ENCODE measurements around the gene BCAP31.

Gene BCAP31

DNA sequence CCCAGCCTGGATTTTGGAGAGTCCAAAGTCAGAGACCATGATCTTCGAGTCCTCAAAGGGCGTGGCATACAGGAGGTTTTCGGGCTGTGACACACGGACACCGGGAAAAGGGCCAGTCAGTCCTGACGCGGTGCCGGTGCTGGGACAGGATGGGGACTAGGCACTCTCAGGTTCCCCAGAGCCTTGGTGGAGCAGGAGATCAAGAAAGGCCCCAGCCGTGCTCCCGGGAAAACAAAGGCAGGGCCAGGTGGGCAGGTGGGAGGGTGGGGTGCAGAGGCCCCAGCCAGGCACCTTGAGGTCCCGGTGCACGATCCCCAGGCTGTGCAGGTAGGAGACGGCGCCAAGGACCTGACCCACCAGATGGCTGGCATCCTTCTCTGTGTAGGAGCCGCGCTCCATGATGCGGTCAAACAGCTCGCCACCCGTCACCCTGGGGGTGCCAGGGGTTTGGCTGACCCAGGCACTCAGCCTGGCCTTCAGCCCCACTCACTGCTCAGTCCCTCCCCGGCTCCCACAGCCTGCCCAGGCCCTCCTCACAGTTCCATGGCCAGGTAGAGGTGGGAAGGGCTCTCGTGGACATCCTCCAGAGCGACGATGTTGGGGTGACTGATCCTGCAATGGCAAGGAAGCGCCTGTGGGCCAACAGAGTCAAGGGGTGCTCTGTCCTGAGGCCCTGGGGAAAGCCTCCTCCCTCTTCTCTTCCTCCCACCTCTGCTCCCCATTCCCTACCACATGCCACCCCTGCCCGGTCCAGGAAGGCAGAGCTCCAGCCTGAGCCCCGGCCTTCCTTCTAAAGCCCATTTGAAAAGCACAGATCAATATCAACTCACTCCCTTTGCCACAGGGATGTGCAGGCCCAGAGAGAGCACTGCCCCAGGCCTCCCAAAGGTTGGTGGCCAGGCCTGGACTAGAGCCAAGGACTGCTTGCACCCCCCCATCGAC lies 52.3 kb downstream of the BCAP31 start:
- no peak for DNase-seq

DNA sequence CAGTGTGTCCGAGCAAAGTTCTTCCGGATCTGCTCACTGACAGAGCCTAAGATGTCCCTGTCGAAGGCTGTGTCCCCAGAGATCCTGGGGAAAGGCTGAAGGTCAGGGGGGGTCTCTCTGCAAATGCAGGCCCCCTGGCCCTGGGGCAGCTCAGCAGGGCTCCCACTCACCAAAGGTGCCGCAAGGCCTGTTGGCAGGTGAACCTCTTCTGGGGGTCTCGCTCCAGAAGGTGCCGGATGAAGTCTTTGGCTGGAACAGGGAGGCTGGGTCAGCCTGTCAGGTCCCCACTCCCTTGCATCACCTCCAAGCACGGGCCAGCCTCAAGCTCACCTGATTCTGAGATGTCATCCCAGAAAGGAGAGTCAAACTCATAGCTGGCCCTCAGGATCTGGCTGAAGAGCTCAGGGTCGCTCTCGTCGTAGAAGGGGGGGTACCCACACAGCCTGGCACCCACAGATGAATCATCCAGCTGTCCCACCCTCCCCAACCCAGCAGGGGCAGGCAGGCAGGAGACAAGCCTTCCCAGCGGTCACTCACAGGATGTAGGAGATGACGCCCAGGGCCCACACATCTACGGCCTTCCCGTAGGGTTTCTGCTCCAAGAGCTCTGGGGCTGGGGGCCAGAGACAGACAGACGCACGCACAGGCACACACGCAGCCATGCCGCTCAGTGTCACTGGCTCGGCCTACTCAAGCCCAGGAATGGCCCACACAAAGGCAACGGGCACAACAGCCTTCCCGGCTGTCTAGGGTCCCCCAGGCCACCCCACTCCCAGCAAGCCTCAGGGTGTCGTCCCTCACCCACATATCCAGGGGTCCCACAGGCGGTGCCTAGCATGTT lies 53.2 kb downstream of the BCAP31 start:
- DNase-seq: no peak

- no peak for DNase-seq
These were observed 54.1 kb downstream of the BCAP31 start for GRCh38 chrX:153669901-153670731.

DNA sequence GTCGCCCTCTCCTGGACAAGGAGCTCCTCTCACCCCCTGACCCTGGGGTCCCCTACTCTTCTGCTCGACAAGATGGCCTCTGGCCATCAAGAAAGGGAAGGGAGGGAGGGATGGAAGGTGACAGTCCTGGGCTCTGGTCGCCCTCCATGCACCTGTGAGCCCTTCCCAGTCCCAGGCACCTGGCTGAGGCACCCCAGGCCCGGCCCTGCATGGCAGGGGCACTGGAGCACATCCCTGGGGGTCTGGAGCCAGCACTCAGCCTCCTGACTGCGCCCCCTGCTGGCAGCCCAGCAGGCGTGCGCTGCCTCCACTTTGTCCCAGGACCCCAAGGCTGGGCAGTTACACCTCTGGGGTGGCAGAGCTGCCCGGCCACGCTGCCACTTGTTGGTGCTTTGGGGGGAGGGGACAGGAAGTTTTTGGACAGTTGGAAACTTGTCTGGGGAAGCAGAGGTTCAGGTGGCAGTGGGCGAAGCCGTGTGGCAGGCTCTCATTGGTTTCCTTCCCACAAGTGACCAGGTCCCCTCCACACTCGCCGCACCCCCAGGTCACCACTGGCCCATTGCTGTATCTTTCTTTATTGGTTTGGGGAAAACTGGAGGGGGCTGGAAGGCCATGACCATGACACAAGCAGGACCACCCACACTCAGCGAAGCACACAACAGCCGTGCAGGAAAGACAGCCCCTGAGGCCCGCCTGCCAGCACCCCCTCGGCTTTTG lies 54.9 kb downstream of the BCAP31 start:
- peak; percentile 30 for DNase-seq

- no peak for DNase-seq
These were observed 55.6 kb downstream of the BCAP31 start for GRCh38 chrX:153668423-153669173.

DNA sequence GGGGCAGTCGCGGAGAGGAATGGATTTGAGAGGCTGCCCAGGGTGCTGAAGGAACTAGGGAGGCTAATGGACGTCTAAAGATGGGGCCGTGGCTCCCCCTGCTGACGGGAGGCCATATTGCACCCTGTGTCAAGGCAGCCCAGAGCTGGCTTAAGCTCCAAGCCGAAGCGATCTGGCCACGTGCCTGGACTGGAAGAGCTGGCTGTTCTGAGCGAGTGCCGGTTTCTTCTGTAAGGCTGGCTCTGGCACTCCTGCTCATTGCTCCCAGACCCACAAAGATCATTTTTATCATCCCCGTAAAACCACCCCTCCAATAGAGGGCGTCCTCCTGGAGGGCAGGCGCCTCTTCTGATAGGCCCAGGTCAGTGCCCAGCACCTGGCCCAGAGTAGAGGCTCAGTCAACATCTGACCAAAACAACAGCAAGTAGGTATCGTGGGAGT lies 56.2 kb downstream of the BCAP31 start:
- peak; percentile 76 for DNase-seq

DNA sequence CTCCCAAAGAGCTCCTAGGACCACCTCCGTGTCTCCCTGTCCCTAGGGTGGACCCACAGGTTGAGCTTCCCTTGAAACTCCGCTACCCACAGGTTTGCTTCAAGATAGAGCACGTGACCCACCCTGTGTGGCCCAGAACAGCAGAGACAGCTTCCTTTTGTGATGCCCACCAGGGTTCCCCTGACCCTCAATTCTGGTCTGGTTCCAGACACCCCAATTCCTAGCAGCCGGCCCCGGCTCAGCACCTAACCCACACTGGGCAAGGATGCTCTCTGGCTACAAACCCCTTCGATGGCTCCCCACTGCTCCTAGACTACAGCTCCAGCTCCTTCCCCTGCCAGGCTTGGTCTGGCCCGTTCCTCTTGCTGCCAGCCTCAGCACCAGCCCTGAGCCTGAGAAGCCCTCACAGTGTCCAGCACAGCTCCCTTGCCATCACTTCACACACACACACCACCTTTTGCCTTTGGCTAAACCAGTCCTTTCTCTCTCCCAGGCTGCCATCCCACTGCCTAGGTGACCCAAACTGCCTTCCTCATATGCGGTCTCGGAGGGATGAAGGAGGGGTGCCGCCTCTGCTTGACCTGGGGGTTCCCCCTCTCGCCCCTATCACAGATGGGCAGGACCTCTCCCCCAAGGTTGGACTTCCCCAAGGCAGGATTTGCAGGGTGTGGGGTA lies 56.8 kb downstream of the BCAP31 start:
- no peak for DNase-seq

- DNase-seq: no peak
These were observed 58.4 kb downstream of the BCAP31 start for GRCh38 chrX:153665726-153666306.

DNA sequence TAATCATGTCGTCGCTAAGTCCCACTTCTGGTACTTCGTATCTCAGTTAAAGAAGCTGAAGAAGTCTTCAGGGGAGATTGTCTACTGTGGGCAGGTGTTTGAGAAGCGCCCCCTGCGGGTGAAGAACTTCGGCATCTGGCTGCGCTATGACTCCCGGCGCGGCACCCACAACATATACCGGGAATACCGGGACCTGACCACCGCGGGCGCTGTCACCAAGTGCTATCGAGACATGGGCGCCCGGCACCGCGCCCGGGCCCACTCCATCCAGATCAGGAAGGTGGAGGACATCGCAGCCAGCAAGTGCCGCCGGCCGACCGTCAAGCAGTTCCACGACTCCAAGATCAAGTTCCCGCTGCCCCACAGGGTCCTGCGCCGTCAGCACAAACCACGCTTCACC lies 61.9 kb downstream of the BCAP31 start:
- peak; percentile 62 for DNase-seq

DNA sequence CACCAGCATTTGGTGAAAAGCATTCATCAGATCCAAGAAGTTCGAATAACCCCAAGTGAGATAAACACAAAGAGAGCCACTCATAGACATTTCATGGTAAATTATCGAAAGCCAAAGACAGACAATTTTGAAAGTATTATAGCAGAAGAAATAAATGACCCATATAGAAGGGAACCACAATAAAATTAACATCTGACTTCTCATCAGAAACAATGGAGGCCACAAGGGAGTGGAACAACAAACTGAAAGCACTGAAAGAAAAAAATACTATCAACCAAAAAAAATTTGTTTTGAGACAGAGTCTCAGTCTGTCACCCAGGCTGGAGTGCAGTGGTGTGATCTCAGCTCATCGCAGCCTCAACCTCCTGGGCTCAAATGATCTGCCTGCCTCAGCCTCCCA lies 64.9 kb downstream of the BCAP31 start:
- no peak for DNase-seq

GRCh38 chrX:153657161-153657560 lies 67.0 kb downstream of the BCAP31 start:
- DNase-seq: no peak

GRCh38 chrX:153653556-153653955 lies 70.6 kb downstream of the BCAP31 start:
- no peak for DNase-seq

- no peak for DNase-seq
These were observed 72.6 kb downstream of the BCAP31 start for GRCh38 chrX:153651540-153652079.

DNA sequence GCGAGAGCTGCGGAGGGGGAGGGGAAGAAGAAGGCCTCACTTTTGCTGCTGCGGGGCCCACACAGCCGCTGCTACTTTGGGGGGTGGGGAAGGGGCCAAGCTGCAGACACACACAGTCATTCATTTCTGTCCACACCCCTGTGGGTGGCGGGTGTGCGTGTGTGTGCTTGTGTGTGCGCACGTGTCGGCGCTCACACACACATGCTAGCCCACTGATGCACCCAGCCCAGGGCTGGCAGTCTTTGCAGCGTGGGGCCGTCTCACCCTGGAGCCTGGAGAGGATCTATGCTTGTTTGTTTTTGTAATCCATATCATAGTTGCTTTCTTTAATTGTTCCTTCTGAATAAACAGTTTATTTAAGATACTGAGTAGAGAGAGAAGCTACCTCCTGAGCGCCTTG lies 73.2 kb downstream of the BCAP31 start:
- no peak for DNase-seq
